CD4-positive, alpha-beta T cell (primary cell): ENCODE measurements around the gene TAS2R40. TPM values are rescaled to one million over a fixed set of nuclear protein-coding genes. Genes with fewer than 3 reads are reported as not detected.

Experiments
- ATAC-seq: fragments of 200-7000 bp; cut with Tn5 transposase; one replicate; pipeline ENCODE4 v1.10.0; 2022; ENCODE audit warnings: mild to moderate bottlenecking; ENCODE audit not compliant: poor library complexity
- CTCF ChIA-PET: fragments of 350-600 bp; sonication (Branson Sonifier 250); formaldehyde crosslinking; loops from one replicate; lab custom pipeline; 2021; ENCODE audit warnings: antibody characterized with exemption, inconsistent platforms; lab: Charles Lee
- POLR2A ChIA-PET: fragments of 350-600 bp; sonication (Branson Sonifier 250); formaldehyde crosslinking; loops from one replicate; lab custom pipeline; 2021; ENCODE audit warnings: antibody characterized with exemption, inconsistent platforms; lab: Charles Lee
- DNase-seq, 14 experiments: peaks; one replicate each; pipeline ENCODE4 v3.0.0-alpha.2; 2013 to 2020; ENCODE audit warnings: mixed read lengths in 2 of 14
- H3K27ac ChIP-seq, 2 donors: one replicate each; pipeline versions ENCODE4 v1.5.1 to v1.7.0; 2013; ENCODE audit warnings: low read length in 2 of 2, low read depth in 1 of 2, mild to moderate bottlenecking in 1 of 2
- H3K27me3 ChIP-seq, 2 experiments: 1 replicate in 1 of 2; 2 replicates in 1 of 2; pipeline versions ENCODE4 v1.6.1 to v1.7.0; 2013; ENCODE audit warnings: low read length in 2 of 2, control low read depth in 1 of 2, mild to moderate bottlenecking in 1 of 2, moderate library complexity in 1 of 2; ENCODE audit not compliant: insufficient read depth in 2 of 2, control insufficient read depth in 1 of 2
- H3K36me3 ChIP-seq: one replicate; pipeline ENCODE4 v1.6.1; 2013; ENCODE audit warnings: low read length, control low read depth; ENCODE audit not compliant: insufficient read depth
- H3K4me1 ChIP-seq: one replicate; pipeline ENCODE4 v1.6.1; 2013; ENCODE audit warnings: low read length, control low read depth; ENCODE audit not compliant: insufficient read depth
- H3K4me3 ChIP-seq: one replicate; pipeline ENCODE4 v1.5.1; 2013; ENCODE audit warnings: mild to moderate bottlenecking, low read length, moderate library complexity
- H3K9me3 ChIP-seq, 2 experiments: 1 replicate in 1 of 2; 2 replicates in 1 of 2; pipeline versions ENCODE4 v1.6.1 to v1.7.0; 2013; ENCODE audit warnings: low read length in 2 of 2, mild to moderate bottlenecking in 2 of 2, control low read depth in 1 of 2, moderate library complexity in 1 of 2; ENCODE audit not compliant: control insufficient read depth in 1 of 2, insufficient read depth in 1 of 2
- H3K27ac Mint-ChIP-seq: one replicate; pipeline ENCODE4 v1.8.0; 2020; ENCODE audit warnings: mixed read lengths
- H3K27me3 Mint-ChIP-seq: one replicate; pipeline ENCODE4 v1.8.0; 2021; ENCODE audit warnings: mixed read lengths
- H3K36me3 Mint-ChIP-seq: one replicate; pipeline ENCODE4 v1.8.0; 2021; ENCODE audit warnings: low read depth, mixed read lengths
- H3K4me1 Mint-ChIP-seq: one replicate; pipeline ENCODE4 v1.8.0; 2021; ENCODE audit warnings: low read depth, mixed read lengths
- H3K4me3 Mint-ChIP-seq: one replicate; pipeline ENCODE4 v1.8.0; 2020; ENCODE audit warnings: mild to moderate bottlenecking, mixed read lengths
- H3K9me3 Mint-ChIP-seq: one replicate; pipeline ENCODE4 v1.8.0; 2020; ENCODE audit warnings: mixed read lengths
- CTCF ChIP-seq: fragments of 200-600 bp; IDR thresholded peaks from one replicate; pipeline ENCODE4 v1.8.0; 2022; ENCODE audit warnings: antibody characterized with exemption, mild to moderate bottlenecking
- intact Hi-C, 2 experiments: fragments of 100-400 bp; cut with DNase I in 1 of 2; cut with micrococcal nuclease in 1 of 2; formaldehyde crosslinking; loops; one replicate each; pipeline versions ENCODE4 v1.15.1 to v1.9.0; 2023 to 2025; cut with DNase I, micrococcal nuclease
- total RNA-seq, 174 experiments: library from RNA in 2 of 174; stranded (reverse) in 2 of 174; gene quantifications; one replicate each; pipeline ENCODE4 v1.2.3 and lab custom pipeline; 2021 to 2026

TAS2R40 gene
- total RNA-seq, 2 experiments from 2014 or later, result not detected

- ATAC-seq (peak; percentile 86), DNase-seq (peak in 3 of 14 experiments; percentile 66 to 80 (median 71))
- intact Hi-C loops, result loop anchor here in 1 of 2 experiments (5.0 kb wide), 1 partner anchor 156 kb away; the partner anchor contains the start of gene EPHA1
- Histone ChIP-seq H3K36me3 (no peaks in the 10 kb centered on the region), H3K4me1 (peaks cover 52% of the 10 kb centered on the region), H3K4me3 (no peak overlapping the region), H3K27me3 (no peaks in the 10 kb centered on the region), H3K27ac (no peak overlapping the region), H3K9me3 (peaks cover 10 to 11% of the 10 kb centered on the region in 2 experiments)
- no peak for TF ChIP-seq CTCF
- ChIA-PET CTCF (interaction anchor here (1.0 to 3.6 kb wide), 5 partner anchors 10 to 130 kb away, joined by 3 to 17 read pairs (median 5); partner anchors contain the start of gene GSTK1), POLR2A (interaction anchor here (0.6 to 5.3 kb wide), 11 partner anchors 8 to 443 kb away, joined by 3 to 40 read pairs (median 5); partner anchors contain the start of genes CASP2 and GSTK1)
- Mint-ChIP-seq H3K4me3 (peak overlapping the region; percentile 62), H3K4me1 (peaks cover 96% of the 10 kb centered on the region), H3K36me3 (peaks cover 45% of the 10 kb centered on the region), H3K27me3 (no peaks in the 10 kb centered on the region), H3K27ac (peak overlapping the region; percentile 77), H3K9me3 (peaks cover 25% of the 10 kb centered on the region)
These were observed 29.0 kb downstream of the TAS2R40 start for GRCh38 chr7:143250822-143251221.

DNA sequence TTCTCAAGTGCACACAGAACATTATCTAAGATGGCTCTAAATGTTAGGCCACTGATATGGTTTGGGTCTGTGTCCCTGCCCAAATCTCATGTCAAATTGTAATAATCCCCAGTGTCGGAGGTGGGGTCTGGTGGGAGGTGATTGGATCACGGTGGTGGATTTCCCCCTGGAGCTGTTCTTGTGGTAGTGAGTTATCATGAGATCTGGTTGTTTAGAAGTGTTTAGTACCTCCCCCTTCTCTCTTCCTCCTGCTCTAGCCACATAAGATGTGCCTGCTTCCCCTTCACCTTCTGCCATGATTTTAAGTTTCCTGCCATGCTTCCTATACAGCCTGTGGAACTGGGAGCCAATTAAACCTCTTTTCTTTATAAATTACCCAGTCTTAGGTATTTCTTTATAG is 30.2 kb downstream of the TAS2R40 start:
- CTCF ChIA-PET, result interaction anchor here (1.4 kb wide), 1 partner anchor 11 kb away, joined by 5 read pairs; the partner anchor contains the start of gene GSTK1
- Mint-ChIP-seq H3K36me3 (peaks cover 45% of the 10 kb centered on the region), H3K4me3 (peak overlapping the region; percentile 32), H3K4me1 (peaks cover 96% of the 10 kb centered on the region), H3K9me3 (peaks cover 22% of the 10 kb centered on the region), H3K27ac (peak overlapping the region; percentile 77), H3K27me3 (no peaks in the 10 kb centered on the region)
- Histone ChIP-seq H3K4me1 (peaks cover 53% of the 10 kb centered on the region), H3K27ac (no peak overlapping the region), H3K9me3 (peaks cover 10 to 11% of the 10 kb centered on the region in 2 experiments), H3K4me3 (no peak overlapping the region), H3K27me3 (no peaks in the 10 kb centered on the region), H3K36me3 (no peaks in the 10 kb centered on the region)
- POLR2A ChIA-PET, result interaction anchor here (0.9 to 5.3 kb wide), 5 partner anchors 11 to 444 kb away, joined by 3 to 40 read pairs (median 5); partner anchors contain the start of genes CASP2 and GSTK1
- no peak for TF ChIP-seq CTCF
- peak in 3 of 14 experiments; percentile 51 to 63 (median 57) for DNase-seq
- intact Hi-C loops, result loop anchor here in 1 of 2 experiments (5.0 kb wide), 1 partner anchor 155 kb away; the partner anchor contains the start of gene EPHA1
- no peak for ATAC-seq

DNA sequence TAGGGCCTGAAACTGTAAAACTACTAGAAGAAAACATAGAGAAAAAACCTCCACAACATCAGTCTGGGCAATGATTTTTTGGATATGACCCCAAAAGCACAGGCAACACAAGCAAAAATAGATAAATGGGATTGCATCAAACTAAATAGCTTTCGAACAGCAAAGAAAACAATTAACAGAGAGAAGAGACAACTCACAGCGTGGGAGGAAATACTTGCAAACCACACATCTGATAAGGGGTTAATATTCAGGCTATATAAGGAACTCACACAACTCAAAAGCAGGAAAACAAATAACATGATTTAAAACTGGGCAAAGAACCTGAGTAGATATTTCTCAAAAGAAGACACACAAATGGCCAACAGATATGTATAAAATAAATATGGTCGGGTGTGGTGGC is 33.7 kb downstream of the TAS2R40 start:
- Mint-ChIP-seq H3K4me3 (peak overlapping the region; percentile 23), H3K9me3 (peaks cover 19% of the 10 kb centered on the region), H3K27ac (peak overlapping the region; percentile 60), H3K27me3 (no peaks in the 10 kb centered on the region), H3K4me1 (peaks cover 89% of the 10 kb centered on the region), H3K36me3 (peaks cover 34% of the 10 kb centered on the region)
- intact Hi-C loops, result no loop called here
- POLR2A ChIA-PET, result interaction anchor here (0.7 to 1.2 kb wide), 6 partner anchors 8 to 40 kb away, joined by 3 to 7 read pairs (median 4); partner anchors contain the start of gene GSTK1
- Histone ChIP-seq H3K27ac (peak overlapping the region in 1 of 2 donors; percentile 14), H3K36me3 (no peaks in the 10 kb centered on the region), H3K4me3 (no peak overlapping the region), H3K4me1 (peaks cover 47% of the 10 kb centered on the region), H3K9me3 (peaks cover 5 to 10% of the 10 kb centered on the region in 2 experiments), H3K27me3 (no peaks in the 10 kb centered on the region)
- CTCF ChIA-PET, result interaction anchor here (0.9 to 1.8 kb wide), 5 partner anchors 11 to 125 kb away, joined by 3 to 10 read pairs (median 3); partner anchors contain the start of gene CASP2
- ATAC-seq (no peak), DNase-seq (peak in 1 of 14 experiments; percentile 25)
- no peak for TF ChIP-seq CTCF
